SK-N-SH treated with all-trans-retinoic acid at 6 μM for 48 hours (cell line): ENCODE results near the gene PROK2.

Experiments used
- ARNTL ChIP-seq: fragments of 450-650 bp; formaldehyde crosslinking; IDR thresholded peaks from 2 replicates; pipeline ENCODE4 v1.5.0; 2020; ENCODE audit warnings: low read depth, mild to moderate bottlenecking, moderate library complexity, borderline replicate concordance
- ESRRG ChIP-seq: fragments of 250-450 bp; sonication (Bioruptor Pico); IDR thresholded peaks from 2 replicates; pipeline ENCODE4 v1.6.1; 2021; ENCODE audit warnings: mild to moderate bottlenecking
- ISL1 ChIP-seq: fragments of 250-450 bp; sonication (Bioruptor Pico); IDR thresholded peaks from 2 replicates; pipeline ENCODE4 v2.1.2; 2022; ENCODE audit warnings: mild to moderate bottlenecking, moderate library complexity
- RARB ChIP-seq: fragments of 250-450 bp; sonication (Bioruptor Pico); IDR thresholded peaks from 2 replicates; pipeline ENCODE4 v1.8.0; 2021; ENCODE audit warnings: mild to moderate bottlenecking, moderate library complexity
- SNAI2 ChIP-seq: fragments of 250-450 bp; sonication (Bioruptor Pico); IDR thresholded peaks from 2 replicates; pipeline ENCODE4 v1.5.0; 2020; ENCODE audit warnings: mild to moderate bottlenecking, moderate library complexity
- TCF4 ChIP-seq: fragments of 250-450 bp; sonication (Bioruptor Pico); IDR thresholded peaks from 2 replicates; pipeline ENCODE4 v1.8.0; 2021; ENCODE audit warnings: mild to moderate bottlenecking, moderate library complexity, borderline replicate concordance
- TOX ChIP-seq: fragments of 250-450 bp; sonication (Bioruptor Pico); IDR thresholded peaks from 2 replicates; pipeline ENCODE4 v1.8.0; 2021; ENCODE audit warnings: mild to moderate bottlenecking, moderate library complexity, borderline replicate concordance
- ZFP3 ChIP-seq: fragments of 250-450 bp; sonication (Bioruptor Pico); IDR thresholded peaks from 2 replicates; pipeline ENCODE4 v1.5.0; 2020; ENCODE audit warnings: mild to moderate bottlenecking, moderate library complexity
- TF ChIP-seq, protein P1 (sequence below): fragments of 250-450 bp; sonication (Bioruptor Pico); IDR thresholded peaks from 2 replicates; pipeline ENCODE4 v1.8.0; 2020; ENCODE audit warnings: mild to moderate bottlenecking, moderate library complexity, borderline replicate concordance
- TF ChIP-seq, protein P2 (sequence below): fragments of 250-450 bp; sonication (Bioruptor Pico); IDR thresholded peaks from 2 replicates; pipeline ENCODE4 v1.5.1; 2021; ENCODE audit warnings: mild to moderate bottlenecking, moderate library complexity
- TF ChIP-seq, protein P3 (sequence below): fragments of 250-450 bp; sonication (Bioruptor Pico); IDR thresholded peaks from 2 replicates; pipeline ENCODE4 v1.5.1; 2020; ENCODE audit warnings: low read depth, mild to moderate bottlenecking, moderate library complexity
- TF ChIP-seq, protein P4 (sequence below): fragments of 250-450 bp; sonication (Bioruptor Pico); IDR thresholded peaks from 2 replicates; pipeline ENCODE4 v1.8.0; 2021; ENCODE audit warnings: low read depth, mild to moderate bottlenecking, moderate library complexity, borderline replicate concordance

DNA sequence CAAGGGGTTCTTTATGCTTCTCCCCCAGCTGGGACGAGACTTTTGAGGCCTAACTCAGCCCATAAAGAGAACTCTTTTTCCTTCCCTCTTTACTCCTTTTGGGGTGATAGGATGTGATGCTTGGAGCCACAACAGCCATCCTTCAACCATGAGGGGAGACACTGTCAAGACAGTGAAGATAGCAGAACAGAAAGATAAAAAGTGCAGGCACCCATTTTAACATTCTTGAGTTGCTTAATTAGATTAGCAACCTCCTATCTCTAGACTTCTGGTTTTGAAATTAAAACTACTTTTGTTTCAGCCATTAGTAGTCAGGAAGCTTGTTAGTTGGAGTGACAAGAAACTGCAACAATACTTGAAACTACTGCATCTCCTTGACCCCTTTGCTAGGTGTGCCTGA lies 24.8 kb downstream of the PROK2 start:
- TF ChIP-seq, protein P1, sequence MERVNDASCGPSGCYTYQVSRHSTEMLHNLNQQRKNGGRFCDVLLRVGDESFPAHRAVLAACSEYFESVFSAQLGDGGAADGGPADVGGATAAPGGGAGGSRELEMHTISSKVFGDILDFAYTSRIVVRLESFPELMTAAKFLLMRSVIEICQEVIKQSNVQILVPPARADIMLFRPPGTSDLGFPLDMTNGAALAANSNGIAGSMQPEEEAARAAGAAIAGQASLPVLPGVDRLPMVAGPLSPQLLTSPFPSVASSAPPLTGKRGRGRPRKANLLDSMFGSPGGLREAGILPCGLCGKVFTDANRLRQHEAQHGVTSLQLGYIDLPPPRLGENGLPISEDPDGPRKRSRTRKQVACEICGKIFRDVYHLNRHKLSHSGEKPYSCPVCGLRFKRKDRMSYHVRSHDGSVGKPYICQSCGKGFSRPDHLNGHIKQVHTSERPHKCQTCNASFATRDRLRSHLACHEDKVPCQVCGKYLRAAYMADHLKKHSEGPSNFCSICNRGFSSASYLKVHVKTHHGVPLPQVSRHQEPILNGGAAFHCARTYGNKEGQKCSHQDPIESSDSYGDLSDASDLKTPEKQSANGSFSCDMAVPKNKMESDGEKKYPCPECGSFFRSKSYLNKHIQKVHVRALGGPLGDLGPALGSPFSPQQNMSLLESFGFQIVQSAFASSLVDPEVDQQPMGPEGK (CRISPR knock-in tag) = no peak
- TF ChIP-seq ARNTL (CRISPR knock-in tag) = no peak
- TF ChIP-seq, protein P2, sequence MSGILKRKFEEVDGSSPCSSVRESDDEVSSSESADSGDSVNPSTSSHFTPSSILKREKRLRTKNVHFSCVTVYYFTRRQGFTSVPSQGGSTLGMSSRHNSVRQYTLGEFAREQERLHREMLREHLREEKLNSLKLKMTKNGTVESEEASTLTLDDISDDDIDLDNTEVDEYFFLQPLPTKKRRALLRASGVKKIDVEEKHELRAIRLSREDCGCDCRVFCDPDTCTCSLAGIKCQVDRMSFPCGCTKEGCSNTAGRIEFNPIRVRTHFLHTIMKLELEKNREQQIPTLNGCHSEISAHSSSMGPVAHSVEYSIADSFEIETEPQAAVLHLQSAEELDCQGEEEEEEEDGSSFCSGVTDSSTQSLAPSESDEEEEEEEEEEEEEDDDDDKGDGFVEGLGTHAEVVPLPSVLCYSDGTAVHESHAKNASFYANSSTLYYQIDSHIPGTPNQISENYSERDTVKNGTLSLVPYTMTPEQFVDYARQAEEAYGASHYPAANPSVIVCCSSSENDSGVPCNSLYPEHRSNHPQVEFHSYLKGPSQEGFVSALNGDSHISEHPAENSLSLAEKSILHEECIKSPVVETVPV (CRISPR knock-in tag) = no peak
- TF ChIP-seq ZFP3 (CRISPR knock-in tag) = no peak
- TF ChIP-seq, protein P3, sequence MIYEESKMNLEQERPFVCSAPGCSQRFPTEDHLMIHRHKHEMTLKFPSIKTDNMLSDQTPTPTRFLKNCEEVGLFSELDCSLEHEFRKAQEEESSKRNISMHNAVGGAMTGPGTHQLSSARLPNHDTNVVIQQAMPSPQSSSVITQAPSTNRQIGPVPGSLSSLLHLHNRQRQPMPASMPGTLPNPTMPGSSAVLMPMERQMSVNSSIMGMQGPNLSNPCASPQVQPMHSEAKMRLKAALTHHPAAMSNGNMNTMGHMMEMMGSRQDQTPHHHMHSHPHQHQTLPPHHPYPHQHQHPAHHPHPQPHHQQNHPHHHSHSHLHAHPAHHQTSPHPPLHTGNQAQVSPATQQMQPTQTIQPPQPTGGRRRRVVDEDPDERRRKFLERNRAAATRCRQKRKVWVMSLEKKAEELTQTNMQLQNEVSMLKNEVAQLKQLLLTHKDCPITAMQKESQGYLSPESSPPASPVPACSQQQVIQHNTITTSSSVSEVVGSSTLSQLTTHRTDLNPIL (CRISPR knock-in tag) = 0 out of 2 replicates have a peak, but pooled peaks have one; percentile 51
- peak; percentile 90 for TF ChIP-seq ISL1 (CRISPR knock-in tag)
- no peak for TF ChIP-seq SNAI2 (CRISPR knock-in tag)
- TF ChIP-seq TOX (CRISPR knock-in tag) = no peak
- no peak for TF ChIP-seq RARB (CRISPR knock-in tag)
- peak; percentile 65 for TF ChIP-seq TCF4 (CRISPR knock-in tag)
- no peak for TF ChIP-seq ESRRG (CRISPR knock-in tag)
- TF ChIP-seq, protein P4, sequence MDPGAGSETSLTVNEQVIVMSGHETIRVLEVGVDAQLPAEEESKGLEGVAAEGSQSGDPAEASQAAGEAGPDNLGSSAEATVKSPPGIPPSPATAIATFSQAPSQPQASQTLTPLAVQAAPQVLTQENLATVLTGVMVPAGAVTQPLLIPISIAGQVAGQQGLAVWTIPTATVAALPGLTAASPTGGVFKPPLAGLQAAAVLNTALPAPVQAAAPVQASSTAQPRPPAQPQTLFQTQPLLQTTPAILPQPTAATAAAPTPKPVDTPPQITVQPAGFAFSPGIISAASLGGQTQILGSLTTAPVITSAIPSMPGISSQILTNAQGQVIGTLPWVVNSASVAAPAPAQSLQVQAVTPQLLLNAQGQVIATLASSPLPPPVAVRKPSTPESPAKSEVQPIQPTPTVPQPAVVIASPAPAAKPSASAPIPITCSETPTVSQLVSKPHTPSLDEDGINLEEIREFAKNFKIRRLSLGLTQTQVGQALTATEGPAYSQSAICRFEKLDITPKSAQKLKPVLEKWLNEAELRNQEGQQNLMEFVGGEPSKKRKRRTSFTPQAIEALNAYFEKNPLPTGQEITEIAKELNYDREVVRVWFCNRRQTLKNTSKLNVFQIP (CRISPR knock-in tag) = no peak
